Amniotic epithelial cell (primary cell): ENCODE results near the gene C10orf90.

ENCODE experiments used
- DNase-seq: peaks from one replicate; pipeline ENCODE4 v3.0.0-alpha.2; 2010; ENCODE audit warnings: low read depth

C10orf90 gene

GRCh38 chr10:126459878-126460481 lies 210.5 kb downstream of the C10orf90 start:
- DNase-seq = peak; percentile 95

DNA sequence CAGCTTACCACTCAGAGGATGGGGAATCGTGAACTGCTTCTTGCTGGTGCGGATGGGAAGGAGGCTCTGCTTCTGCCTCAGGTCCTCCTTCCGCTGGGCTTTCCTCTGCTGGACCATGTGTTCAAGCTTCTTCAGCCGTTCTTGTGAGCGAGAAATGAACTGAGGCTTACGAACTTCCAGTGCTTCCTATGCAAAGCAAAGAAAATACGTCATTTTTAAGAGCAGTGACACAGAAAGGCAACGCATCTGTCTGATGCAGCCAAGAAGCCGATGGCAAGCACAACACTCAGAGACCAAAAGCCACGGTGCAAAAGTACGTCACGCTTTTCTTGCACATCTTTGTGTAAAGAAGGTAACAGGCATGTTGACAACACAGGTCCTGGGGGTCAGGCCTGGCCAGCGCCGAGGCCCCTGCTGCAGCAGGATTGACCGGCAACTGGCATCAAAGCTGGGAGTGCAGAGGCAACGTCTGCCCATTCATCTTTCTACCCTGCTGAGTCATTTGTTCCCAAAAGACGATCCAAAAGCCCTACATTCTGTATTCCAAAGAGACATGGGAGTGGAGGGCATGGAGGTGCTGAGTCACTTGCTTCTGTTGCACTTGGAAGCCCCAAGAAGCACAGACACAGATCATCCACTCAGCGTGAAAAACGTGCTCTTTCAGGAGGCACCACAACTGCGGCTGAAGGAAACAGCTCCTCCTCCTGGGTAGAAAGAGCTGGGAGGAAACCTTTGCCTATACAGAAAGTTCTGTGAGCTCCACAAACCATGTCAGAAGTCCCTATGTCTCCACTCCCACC lies 211.3 kb downstream of the C10orf90 start:
- peak; percentile 71 for DNase-seq

DNA sequence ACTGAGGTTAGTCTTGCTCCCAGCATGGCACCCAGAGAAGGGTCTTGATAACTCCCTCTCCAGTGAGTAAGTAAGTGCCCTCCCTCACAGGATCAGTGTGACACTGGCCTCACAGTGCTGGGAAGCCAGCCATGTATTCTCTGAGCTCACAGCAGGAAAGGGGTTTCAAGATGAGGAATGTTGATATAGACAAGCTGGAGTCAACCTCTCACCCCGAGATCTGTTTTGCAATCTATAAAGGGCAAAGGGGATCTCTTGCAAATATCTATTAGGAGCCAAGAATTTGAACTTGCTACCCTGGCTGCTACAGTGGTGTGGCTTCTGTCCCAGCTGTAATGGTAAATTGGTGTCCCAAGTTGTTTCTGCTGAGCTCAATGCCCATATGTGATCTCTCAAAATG lies 212.0 kb downstream of the C10orf90 start:
- peak; percentile 19 for DNase-seq

DNA sequence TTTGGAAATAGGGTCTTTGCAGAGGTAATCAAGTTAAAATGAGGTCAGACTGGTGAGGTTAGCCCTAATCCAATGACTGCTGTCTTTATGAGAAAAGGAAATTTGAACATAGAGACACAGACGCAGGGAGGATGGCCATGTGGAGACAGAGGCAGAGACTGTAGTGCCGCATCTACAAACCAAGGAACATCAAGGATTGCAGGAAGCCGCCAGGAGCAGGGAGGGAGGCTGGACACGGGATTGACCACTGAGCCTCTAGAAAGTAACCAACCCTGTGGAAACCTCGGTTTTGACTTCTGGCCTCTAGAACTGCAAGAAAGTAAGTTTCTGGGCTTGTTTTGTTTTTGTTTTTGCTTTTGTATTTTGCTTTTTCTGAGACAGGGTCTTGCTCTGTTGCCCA lies 213.9 kb downstream of the C10orf90 start:
- DNase-seq = no peak

DNA sequence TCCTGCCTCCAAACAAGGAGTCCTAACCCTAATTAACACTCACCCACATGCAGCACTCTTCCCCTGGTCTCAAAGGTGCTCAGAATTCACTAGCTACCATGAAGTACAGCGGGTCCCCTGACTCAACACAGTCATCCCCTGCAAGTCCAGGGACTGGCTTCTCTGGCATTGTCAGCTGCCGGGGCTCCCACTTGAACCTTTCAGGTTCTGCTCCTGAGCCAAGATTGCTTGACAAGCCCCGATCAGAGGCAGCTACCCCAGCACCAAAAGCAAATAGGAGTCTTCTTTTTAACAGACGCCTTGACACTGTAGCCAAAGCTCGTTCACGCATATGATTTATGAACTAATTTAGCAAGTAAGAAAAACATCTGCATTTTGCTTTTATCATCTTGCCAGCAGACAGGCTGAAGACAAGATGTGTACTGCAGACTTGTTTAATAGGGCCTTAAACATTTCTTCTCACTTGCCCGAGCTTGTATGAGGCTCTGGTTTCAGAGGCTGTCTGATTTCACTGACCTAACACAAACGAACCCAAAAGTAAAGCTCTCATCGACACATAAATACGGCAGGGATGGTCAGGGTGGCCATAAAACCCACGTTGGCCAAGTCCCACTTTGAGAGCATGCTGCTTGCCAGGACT lies 214.6 kb downstream of the C10orf90 start:
- no peak for DNase-seq

DNA sequence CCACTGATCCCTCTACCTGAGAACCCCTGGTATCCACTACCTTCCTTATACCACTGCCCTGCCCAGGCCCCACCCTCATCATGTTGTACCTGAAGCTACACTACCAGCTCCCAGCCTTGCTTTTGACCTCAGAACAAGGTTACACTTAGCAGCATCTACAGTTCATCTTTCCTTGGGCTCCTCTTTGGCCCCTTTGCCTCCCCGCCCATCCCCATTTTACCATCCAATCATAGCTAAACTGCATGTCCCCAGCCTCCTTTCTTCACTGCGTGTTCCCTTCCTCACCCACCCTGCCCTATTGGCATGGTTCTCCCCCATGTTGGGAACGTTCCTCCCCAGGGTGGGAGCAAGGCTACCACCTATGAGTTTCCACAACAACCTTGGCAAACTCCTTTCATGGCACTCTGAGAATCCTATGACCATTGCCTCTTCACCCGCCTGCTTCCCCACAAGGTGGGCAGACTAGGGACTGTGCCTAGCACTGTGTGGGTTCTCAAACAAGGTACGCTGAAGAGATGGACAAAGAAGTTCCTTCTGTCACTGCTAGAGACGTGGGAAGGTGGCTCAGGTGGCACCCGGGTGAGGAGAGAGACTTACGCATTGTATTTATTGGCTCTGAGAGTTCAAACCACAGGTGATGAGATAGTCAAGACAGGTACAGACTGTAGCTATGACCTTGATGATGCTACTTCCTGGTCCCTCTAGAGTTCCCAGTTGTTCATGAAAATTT lies 215.3 kb downstream of the C10orf90 start:
- no peak for DNase-seq

DNA sequence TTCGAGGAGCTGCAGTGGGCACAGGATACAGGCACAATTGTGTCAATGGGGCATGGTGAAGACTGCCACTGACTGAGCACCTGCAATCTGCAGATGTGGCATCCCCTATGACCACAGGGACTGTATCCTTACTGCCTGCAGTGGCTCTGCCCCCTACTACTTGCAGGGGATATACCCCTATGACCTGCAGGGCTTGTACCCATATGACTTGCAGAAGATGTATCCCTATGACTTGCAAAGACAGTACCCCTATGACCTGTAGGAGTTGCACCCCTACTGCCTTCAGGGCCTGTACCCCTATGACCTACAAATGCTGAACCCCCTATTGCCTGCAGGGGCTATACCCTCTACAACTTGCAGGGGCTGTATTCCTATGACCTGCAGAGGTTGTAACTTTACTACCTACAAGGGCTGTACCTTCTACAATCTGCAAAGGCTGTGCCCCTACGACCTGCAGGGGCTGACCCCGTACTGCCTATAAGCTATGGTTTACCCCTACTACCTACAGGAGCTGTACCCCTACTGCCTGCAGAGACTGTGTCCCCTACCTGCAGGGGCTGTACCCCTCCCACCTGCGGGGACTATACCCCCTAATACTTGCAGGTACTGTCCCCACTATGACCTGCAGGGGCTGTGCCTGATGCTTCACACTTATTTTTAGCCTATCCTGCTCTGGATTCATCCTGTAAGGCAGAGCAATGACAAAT lies 216.3 kb downstream of the C10orf90 start:
- DNase-seq = no peak

DNA sequence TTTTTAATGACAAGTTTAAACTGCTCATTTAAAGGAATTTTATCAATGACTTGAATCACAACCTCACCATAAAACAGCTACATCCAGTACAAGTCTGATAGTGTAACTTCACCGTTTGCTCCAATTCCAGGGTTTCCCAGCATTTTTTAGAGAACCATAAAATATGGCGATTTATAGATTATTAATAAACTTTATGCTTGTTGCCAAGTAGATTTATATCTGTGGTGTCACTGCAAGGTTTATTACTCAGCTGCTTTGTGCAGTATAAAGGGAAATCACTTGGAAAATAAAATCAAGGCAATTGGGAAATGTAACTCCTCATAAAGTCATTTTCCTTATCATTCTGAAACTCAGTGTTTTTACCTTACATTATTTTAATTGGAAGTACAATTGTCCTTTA lies 218.2 kb downstream of the C10orf90 start:
- no peak for DNase-seq

DNA sequence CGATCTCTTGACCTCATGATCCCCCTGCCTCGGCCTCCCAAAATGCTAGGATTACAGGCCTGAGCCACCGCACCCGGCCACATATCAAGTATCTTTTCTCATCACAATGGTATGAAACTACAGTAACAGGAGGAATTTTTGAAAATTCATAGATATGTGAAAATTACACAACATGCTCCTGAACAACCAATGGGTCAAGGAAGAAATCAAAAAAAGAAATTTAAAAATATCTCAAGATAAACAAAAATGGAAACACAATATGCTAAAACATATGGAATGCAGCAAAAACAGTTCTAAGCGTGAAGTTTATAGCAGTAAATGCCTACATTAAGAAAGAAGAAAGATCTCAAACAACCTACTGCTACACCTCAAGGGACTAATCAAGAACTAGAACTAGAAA lies 222.4 kb downstream of the C10orf90 start:
- no peak for DNase-seq

DNA sequence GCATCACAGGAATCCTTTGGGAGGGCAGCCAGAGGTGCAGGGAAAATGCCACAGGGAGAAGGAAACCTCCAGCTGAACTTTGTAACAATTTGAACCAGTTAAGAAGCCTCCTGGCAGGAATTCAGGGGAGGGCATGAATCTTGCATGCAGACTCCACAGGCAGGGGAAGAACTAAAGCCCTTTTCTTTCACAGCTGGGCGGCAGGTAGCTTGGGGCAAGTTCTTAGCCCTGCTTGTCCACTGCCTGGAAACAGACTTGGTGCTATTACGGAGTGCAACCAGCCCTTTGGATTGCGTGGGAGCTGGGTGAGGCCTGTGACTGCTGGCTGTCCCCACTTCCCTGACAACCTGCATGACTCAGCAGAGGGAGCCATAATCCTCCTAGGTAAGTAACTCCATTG lies 230.6 kb downstream of the C10orf90 start:
- DNase-seq = no peak

- DNase-seq = no peak
These were observed 232.1 kb downstream of the C10orf90 start for GRCh38 chr10:126438407-126438783.

- DNase-seq = no peak
These were observed 232.7 kb downstream of the C10orf90 start for GRCh38 chr10:126437635-126438406.

DNA sequence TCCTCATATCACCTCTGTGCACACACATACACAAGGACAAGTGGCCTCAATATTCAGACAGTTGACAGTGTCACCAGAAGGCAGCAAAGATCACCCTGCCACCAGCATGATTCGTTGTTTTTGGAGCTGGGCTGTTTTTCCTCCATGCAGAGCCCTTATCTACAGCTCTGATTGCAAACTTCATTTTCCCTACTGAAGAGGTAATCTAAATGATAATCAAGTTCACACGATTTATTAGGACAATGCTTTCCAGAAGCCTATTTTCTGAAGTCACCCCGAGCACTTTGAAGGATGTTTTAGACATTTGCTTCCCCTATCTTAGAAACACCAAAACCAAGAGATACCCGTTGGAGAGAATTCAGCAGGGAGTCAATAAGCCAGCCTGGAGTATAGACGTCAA lies 236.3 kb downstream of the C10orf90 start:
- DNase-seq = no peak

DNA sequence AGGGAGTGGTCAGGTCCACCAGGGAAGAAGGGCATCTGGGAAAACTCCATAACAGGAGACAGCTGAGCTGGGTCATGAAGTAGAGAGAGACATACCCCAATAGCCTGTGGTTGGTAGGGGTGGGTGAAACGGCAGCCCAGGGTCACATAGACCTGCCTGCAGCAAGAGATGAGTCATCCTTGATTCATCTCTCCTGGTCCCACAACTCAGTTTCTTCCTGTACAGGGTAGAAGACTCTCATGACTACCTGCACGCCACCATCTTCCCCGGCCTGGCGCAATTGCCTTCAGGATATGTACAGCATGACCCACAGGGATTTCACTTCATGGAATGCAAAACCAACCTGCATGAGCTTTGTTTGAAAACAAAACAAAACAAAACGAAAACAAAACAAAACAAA lies 237.1 kb downstream of the C10orf90 start:
- no peak for DNase-seq

- DNase-seq = no peak
These were observed 238.0 kb downstream of the C10orf90 start for GRCh38 chr10:126432507-126432906.

GRCh38 chr10:126431816-126432215 lies 238.7 kb downstream of the C10orf90 start:
- no peak for DNase-seq

GRCh38 chr10:126430512-126430911 lies 240.0 kb downstream of the C10orf90 start:
- no peak for DNase-seq

GRCh38 chr10:126429275-126429674 lies 241.2 kb downstream of the C10orf90 start:
- no peak for DNase-seq

DNA sequence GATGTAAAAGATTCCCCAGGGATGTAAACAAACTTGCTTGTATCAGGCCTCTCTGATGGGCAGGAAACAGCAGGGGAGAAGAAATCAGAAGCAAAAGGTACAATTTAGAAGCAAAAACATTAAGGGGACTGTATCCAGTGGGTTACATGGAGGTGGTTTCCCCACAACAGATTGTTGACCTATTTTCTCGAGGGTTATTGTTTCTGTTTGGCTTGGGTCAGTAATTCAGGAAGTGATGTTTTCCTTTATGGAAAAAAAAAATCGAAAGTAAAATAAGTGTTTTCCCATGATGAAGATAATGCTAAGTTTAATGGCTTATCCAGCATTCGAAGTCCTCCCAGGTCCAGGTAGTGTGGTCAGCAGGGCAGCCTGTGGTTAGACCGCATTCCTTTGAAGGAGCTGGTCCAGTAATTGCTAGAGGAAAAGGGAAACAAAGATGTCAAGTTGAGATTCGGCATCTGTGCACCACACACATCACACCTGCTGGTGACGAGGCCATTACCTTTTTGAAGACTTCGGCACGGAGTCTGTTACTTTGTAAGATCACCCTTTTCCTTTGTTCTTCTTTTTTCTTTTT lies 244.9 kb downstream of the C10orf90 start:
- DNase-seq = no peak

GRCh38 chr10:126425032-126425431 lies 245.5 kb downstream of the C10orf90 start:
- no peak for DNase-seq
